SK-N-MC (cell line): ENCODE results near the gene PBX1.

ENCODE experiments used
- DNase-seq: peaks from one replicate; pipeline ENCODE4 v3.0.0-alpha.2; 2011; ENCODE audit warnings: low read depth, low spot score
- H3K27ac ChIP-seq: fragments of 200-600 bp; sonication (generic); 2 replicates; pipeline ENCODE4 v1.5.1; 2016; ENCODE audit warnings: mixed run types
- H3K36me3 ChIP-seq: fragments of 200-600 bp; sonication (generic); 2 replicates; pipeline ENCODE4 v1.6.1; 2017; ENCODE audit warnings: antibody characterized with exemption, low read length, mixed read lengths; ENCODE audit not compliant: insufficient read depth
- H3K4me3 ChIP-seq: fragments of 200-600 bp; sonication (generic); 2 replicates; pipeline ENCODE4 v1.5.1; 2016
- H3K9ac ChIP-seq: fragments of 200-600 bp; sonication (generic); 2 replicates; pipeline ENCODE4 v1.8.0; 2017; ENCODE audit warnings: mixed run types, mixed read lengths; ENCODE audit not compliant: insufficient read length
- H3K9me3 ChIP-seq: fragments of 200-600 bp; sonication (generic); 2 replicates; pipeline ENCODE4 v1.6.1; 2017; ENCODE audit warnings: low read depth, mild to moderate bottlenecking, antibody characterized with exemption, low read length, moderate library complexity, mixed read lengths
- EZH2 ChIP-seq: fragments of 200-600 bp; sonication (generic); IDR thresholded peaks from one replicate; pipeline ENCODE4 v1.6.1; 2017; ENCODE audit warnings: antibody characterized with exemption
- FOXP2 ChIP-seq: optimal IDR thresholded peaks from 2 replicates; pipeline ENCODE3; 2011; ENCODE audit warnings: mild to moderate bottlenecking, moderate library complexity; ENCODE audit not compliant: insufficient read depth; ENCODE audit errors: extremely low read length, control extremely low read depth
- POLR2AphosphoS5 ChIP-seq: IDR thresholded peaks from 2 replicates; pipeline ENCODE4 v1.6.1; 2012; ENCODE audit warnings: mild to moderate bottlenecking, low read depth, low read length, borderline replicate concordance

The PBX1 gene

GRCh38 chr1:164561472-164561871 is 2.5 kb downstream of the PBX1 start:
- Histone ChIP-seq H3K36me3 (no peaks in the 10 kb centered on the region), H3K9me3 (no peaks in the 10 kb centered on the region), H3K4me3 (peak overlapping the region; percentile 93), H3K9ac (peak overlapping the region; percentile 91), H3K27ac (peak overlapping the region; percentile 87)
- TF ChIP-seq FOXP2 = no peak
- DNase-seq = no peak

- peak overlapping the region; percentile 93 for H3K4me3 ChIP-seq
- peak overlapping the region; percentile 15; the same call in 1 of the 2 replicates for H3K27ac ChIP-seq
- no peaks in the 10 kb centered on the region for H3K9me3 ChIP-seq
- DNase-seq = no peak
- TF ChIP-seq EZH2 = no peak
- TF ChIP-seq POLR2AphosphoS5 = no peak
- TF ChIP-seq FOXP2 = no peak
- 0 out of 2 replicates have a peak, but pooled peaks cover 2% of the 10 kb centered on the region for H3K36me3 ChIP-seq
- H3K9ac ChIP-seq = peak overlapping the region; percentile 91
These were observed 3.1 kb downstream of the PBX1 start for GRCh38 chr1:164562061-164562460.

GRCh38 chr1:164562511-164562910 is 3.5 kb downstream of the PBX1 start:
- peak overlapping the region; percentile 15; the same call in 1 of the 2 replicates for H3K27ac ChIP-seq
- no peak for DNase-seq
- TF ChIP-seq EZH2 (no peak), POLR2AphosphoS5 (no peak), FOXP2 (no peak)
- H3K9ac ChIP-seq = peak overlapping the region; percentile 91
- H3K4me3 ChIP-seq = peak overlapping the region; percentile 93
- H3K36me3 ChIP-seq = peaks cover 5% of the 10 kb centered on the region
- H3K9me3 ChIP-seq = no peaks in the 10 kb centered on the region

- no peak for TF ChIP-seq EZH2
- TF ChIP-seq POLR2AphosphoS5 = no peak
- TF ChIP-seq FOXP2 = no peak
- peaks cover 10% of the 10 kb centered on the region for H3K36me3 ChIP-seq
- peak overlapping the region; percentile 91 for H3K9ac ChIP-seq
- peak overlapping the region; percentile 93 for H3K4me3 ChIP-seq
- H3K27ac ChIP-seq = 0 out of 2 replicates have a peak overlapping the region, but pooled peaks have one; percentile 9
- H3K9me3 ChIP-seq = no peaks in the 10 kb centered on the region
- DNase-seq = no peak
These were observed 4.0 kb downstream of the PBX1 start for GRCh38 chr1:164562947-164563520.

GRCh38 chr1:164563721-164564360 is 4.9 kb downstream of the PBX1 start:
- Histone ChIP-seq H3K36me3 (peaks cover 18% of the 10 kb centered on the region), H3K9me3 (no peaks in the 10 kb centered on the region), H3K27ac (no peak overlapping the region; the same call in 1 of the 2 replicates), H3K9ac (peak overlapping the region; percentile 91), H3K4me3 (peak overlapping the region; percentile 93)
- DNase-seq = no peak
- TF ChIP-seq EZH2 = no peak
- no peak for TF ChIP-seq FOXP2
- no peak for TF ChIP-seq POLR2AphosphoS5

- peak overlapping the region; percentile 93 for H3K4me3 ChIP-seq
These were observed 5.4 kb downstream of the PBX1 start for GRCh38 chr1:164564378-164564777.

GRCh38 chr1:164565357-164565756 is 6.4 kb downstream of the PBX1 start:
- DNase-seq = no peak
- no peak for TF ChIP-seq EZH2
- no peak for TF ChIP-seq POLR2AphosphoS5
- TF ChIP-seq FOXP2 = no peak
- no peak overlapping the region for H3K9ac ChIP-seq
- H3K36me3 ChIP-seq = peaks cover 29% of the 10 kb centered on the region
- H3K4me3 ChIP-seq = peak overlapping the region; percentile 14; the same call in 1 of the 2 replicates
- H3K27ac ChIP-seq = no peak overlapping the region
- no peaks in the 10 kb centered on the region for H3K9me3 ChIP-seq

More at GRCh38 chr1:164564378-164564777, 5.4 kb downstream of the PBX1 start:
- peak overlapping the region; percentile 17; the same call in 1 of the 2 replicates for H3K27ac ChIP-seq
- H3K9me3 ChIP-seq = no peaks in the 10 kb centered on the region
- H3K36me3 ChIP-seq = peaks cover 20% of the 10 kb centered on the region
- no peak overlapping the region for H3K9ac ChIP-seq
- TF ChIP-seq POLR2AphosphoS5 (no peak), FOXP2 (no peak), EZH2 (no peak)
- DNase-seq = no peak

GRCh38 chr1:164567774-164568173 is 8.8 kb downstream of the PBX1 start:
- Histone ChIP-seq H3K36me3 (peaks cover 41% of the 10 kb centered on the region), H3K9ac (no peak overlapping the region), H3K27ac (no peak overlapping the region), H3K9me3 (peaks cover 2% of the 10 kb centered on the region; the same call in 1 of the 2 replicates), H3K4me3 (no peak overlapping the region)
- TF ChIP-seq FOXP2 (no peak), EZH2 (no peak), POLR2AphosphoS5 (no peak)
- DNase-seq = no peak
